ENCODE results near the gene MNS1.

DNA sequence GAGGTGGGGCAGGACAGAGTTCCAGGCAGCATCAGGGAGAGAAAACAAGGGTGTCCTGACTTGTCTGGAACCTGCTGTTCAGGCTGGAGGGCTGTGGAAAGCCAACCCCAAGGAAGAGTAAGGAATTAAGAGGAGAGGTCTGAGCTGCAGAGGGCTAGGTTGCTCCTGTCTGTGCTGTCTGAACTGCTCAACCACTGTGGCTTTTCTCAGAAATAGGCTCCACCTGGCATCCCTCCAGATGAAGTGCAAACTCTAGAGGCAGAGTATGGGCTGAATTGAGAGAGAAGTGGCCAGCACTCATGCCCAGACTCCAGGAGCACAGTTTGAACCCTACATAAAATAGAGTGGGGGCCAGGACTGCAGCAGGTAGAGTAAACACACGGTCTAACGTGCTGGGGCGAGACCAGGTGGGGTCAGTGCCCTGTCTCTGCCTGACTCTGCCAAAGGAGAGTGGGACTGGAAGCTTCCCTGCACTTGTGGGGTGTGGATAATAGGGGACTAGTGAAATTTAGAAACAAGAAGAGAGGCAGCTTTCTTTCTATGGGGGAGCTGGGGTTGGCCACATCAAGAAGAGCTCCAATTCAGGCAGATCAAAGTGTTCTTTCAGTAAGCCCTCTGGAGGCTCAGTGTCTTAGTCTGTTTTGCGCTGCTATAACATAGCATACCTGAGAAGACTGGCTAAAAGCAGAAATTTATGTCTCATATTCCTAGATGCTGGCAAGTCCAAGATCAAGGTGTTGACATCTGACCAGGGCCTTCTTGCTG is 28.0 kb upstream of the MNS1 start:
- TF ChIP-seq, protein P1, sequence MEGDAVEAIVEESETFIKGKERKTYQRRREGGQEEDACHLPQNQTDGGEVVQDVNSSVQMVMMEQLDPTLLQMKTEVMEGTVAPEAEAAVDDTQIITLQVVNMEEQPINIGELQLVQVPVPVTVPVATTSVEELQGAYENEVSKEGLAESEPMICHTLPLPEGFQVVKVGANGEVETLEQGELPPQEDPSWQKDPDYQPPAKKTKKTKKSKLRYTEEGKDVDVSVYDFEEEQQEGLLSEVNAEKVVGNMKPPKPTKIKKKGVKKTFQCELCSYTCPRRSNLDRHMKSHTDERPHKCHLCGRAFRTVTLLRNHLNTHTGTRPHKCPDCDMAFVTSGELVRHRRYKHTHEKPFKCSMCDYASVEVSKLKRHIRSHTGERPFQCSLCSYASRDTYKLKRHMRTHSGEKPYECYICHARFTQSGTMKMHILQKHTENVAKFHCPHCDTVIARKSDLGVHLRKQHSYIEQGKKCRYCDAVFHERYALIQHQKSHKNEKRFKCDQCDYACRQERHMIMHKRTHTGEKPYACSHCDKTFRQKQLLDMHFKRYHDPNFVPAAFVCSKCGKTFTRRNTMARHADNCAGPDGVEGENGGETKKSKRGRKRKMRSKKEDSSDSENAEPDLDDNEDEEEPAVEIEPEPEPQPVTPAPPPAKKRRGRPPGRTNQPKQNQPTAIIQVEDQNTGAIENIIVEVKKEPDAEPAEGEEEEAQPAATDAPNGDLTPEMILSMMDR (IDR thresholded peaks at IDR 0.05): no peak
- no peak for TF ChIP-seq EZH2 (IDR thresholded peaks at IDR 0.05; ENCODE audit: borderline replicate concordance, insufficient read depth, low read depth, low read length, poor library complexity, severe bottlenecking)

Data from B cell (primary cell).